ENCODE results near the gene ZNF587. TPM values are rescaled to one million over a fixed set of nuclear protein-coding genes. Genes with fewer than 3 reads are reported as not detected.
"Not testable (repeated sequence)": the region's sequence is repeated elsewhere in the genome, so short reads cannot be mapped to it uniquely, and the experiment has no call there.

Gene ZNF587
- total RNA-seq, 6 donors from 2014 or later = 12.2 to 52.4 (median 23.0) TPM

- DNase-seq = no peak
- 75 to 83% methylated on average over 5 to 6 of the region's 6 CpGs for WGBS, 2 donors
- Histone ChIP-seq H3K4me3 (no peak overlapping the region), H3K9me3 (no peaks in the 10 kb centered on the region), H3K4me1 (no peaks in the 10 kb centered on the region), H3K36me3 (peaks cover 0 to 52% (median 13%) of the 10 kb centered on the region in 4 donors), H3K27me3 (no peaks in the 10 kb centered on the region), H3K27ac (no peak overlapping the region)
- no peak for TF ChIP-seq EP300 (IDR thresholded peaks at IDR 0.05)
- TF ChIP-seq POLR2A (IDR thresholded peaks at IDR 0.05) = no peak
- no peak for TF ChIP-seq POLR2AphosphoS5 (IDR thresholded peaks at IDR 0.05)
- TF ChIP-seq CTCF (IDR thresholded peaks at IDR 0.05) = no peak
- ATAC-seq (ENCODE audit: low FRiP score in 2 of 2) = no peak
These were observed 8.4 kb upstream of the ZNF587 start for GRCh38 chr19:57841122-57841763.

- 66 to 79% methylated on average over 3 of the region's 3 CpGs for WGBS, 2 donors
- DNase-seq = not testable (repeated sequence)
These were observed 2.5 kb upstream of the ZNF587 start for GRCh38 chr19:57847164-57847563.

DNA sequence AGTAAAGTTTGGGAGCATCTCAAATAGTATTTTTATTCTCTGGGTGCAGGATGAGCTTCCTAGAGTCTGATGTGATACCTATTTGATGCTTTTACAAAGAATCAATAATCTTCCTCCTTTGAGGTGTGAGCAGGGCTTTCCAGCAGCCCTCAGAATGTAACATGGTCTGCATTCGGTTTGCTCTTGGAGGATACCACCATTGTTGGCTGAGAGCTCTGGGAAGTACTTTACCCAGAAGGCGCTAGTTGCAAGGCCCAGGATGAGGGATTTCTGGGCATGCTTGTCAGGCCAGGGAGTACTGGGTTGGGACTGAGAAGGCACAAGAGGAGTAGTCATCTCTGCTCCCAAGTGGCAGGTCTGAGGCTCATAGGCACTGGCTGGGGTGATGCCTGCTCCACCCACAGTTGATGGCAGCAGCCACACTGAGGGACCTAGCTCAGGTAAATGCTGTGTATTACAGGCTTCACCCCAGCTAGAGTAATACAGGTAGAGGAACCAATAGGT is 445 bp upstream of the ZNF587 start:
- not testable (repeated sequence) for H3K27ac ChIP-seq
- H3K4me3 ChIP-seq = peak overlapping the region in 3 of 4 donors; percentile 76 to 83 (median 80)
- 80 to 90% methylated on average over 1 to 2 of the region's 2 CpGs for WGBS, 2 donors

More at GRCh38 chr19:57847164-57847563, 2.5 kb upstream of the ZNF587 start:
- ATAC-seq (ENCODE audit: low FRiP score in 2 of 2); H3K27me3 ChIP-seq; H3K27ac ChIP-seq; H3K9me3 ChIP-seq; H3K4me3 ChIP-seq: not testable (repeated sequence)
- Histone ChIP-seq H3K36me3 (peaks cover 0 to 18% (median 4%) of the 10 kb centered on the region in 4 donors), H3K4me1 (peaks cover 8 to 17% (median 10%) of the 10 kb centered on the region in 4 donors)

GRCh38 chr19:57850553-57851017 is 926 bp downstream of the ZNF587 start:
- WGBS, 2 donors = 22 to 25% methylated on average over 11 of the region's 11 CpGs

More for the DNA sequence above, 445 bp upstream of the ZNF587 start:
- DNase-seq; H3K27me3 ChIP-seq; H3K9me3 ChIP-seq; ATAC-seq (ENCODE audit: low FRiP score in 2 of 2): not testable (repeated sequence)
- peaks cover 8 to 17% (median 10%) of the 10 kb centered on the region in 4 donors for H3K4me1 ChIP-seq
- peaks cover 0 to 20% (median 7%) of the 10 kb centered on the region in 4 donors for H3K36me3 ChIP-seq

GRCh38 chr19:57851812-57852603 is 2.3 kb downstream of the ZNF587 start:
- 82 to 86% methylated on average over 4 of the region's 6 CpGs for WGBS, 2 donors
- not testable (repeated sequence) for DNase-seq; H3K27ac ChIP-seq; H3K4me3 ChIP-seq; ATAC-seq (ENCODE audit: low FRiP score in 2 of 2); H3K27me3 ChIP-seq
- peaks cover 8 to 17% (median 10%) of the 10 kb centered on the region in 4 donors for H3K4me1 ChIP-seq
- H3K9me3 ChIP-seq = peaks cover 0 to 14% (median under 1%) of the 10 kb centered on the region in 4 donors
- H3K36me3 ChIP-seq = peaks cover 3 to 39% (median 21%) of the 10 kb centered on the region in 4 donors

More at GRCh38 chr19:57850553-57851017, 926 bp downstream of the ZNF587 start:
- DNase-seq (no peak), ATAC-seq (ENCODE audit: low FRiP score in 2 of 2) (no peak)
- Histone ChIP-seq H3K36me3 (peaks cover under 1 to 24% (median 12%) of the 10 kb centered on the region in 4 donors), H3K27me3 (no peaks in the 10 kb centered on the region), H3K27ac (peak overlapping the region in 1 of 4 donors; percentile 84), H3K4me3 (peak overlapping the region; percentile 76 to 86 (median 82)), H3K9me3 (peaks cover 0 to 14% (median 0%) of the 10 kb centered on the region in 4 donors), H3K4me1 (peaks cover 8 to 17% (median 10%) of the 10 kb centered on the region in 4 donors)
- TF ChIP-seq EP300 (IDR thresholded peaks at IDR 0.05) (no peak), POLR2A (IDR thresholded peaks at IDR 0.05) (no peak), CTCF (IDR thresholded peaks at IDR 0.05) (no peak), POLR2AphosphoS5 (IDR thresholded peaks at IDR 0.05) (no peak)

DNA sequence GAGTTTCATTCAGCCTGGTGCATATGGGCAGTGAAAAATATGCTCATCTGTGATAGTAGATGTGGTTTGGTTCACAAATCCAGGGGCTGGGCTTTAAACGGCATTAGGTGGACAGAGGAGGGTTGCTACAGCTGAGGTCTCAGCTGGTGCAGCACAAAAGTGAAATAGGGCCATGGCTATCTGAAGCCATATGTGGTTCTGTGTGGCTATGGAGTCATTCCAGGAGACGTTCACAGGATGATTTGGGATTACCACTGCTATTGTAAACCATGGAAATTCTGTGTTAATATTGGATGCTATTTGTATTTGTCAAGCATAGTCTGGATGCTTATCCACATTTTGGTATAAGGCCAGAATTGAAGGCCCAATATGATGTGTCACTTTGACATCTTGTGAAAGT is 4.5 kb downstream of the ZNF587 start:
- 86 to 89% methylated on average over 2 of the region's 2 CpGs for WGBS, 2 donors
- H3K27ac ChIP-seq; ATAC-seq (ENCODE audit: low FRiP score in 2 of 2); DNase-seq; H3K27me3 ChIP-seq; H3K4me3 ChIP-seq: not testable (repeated sequence)
- peaks cover 0 to 23% (median 7%) of the 10 kb centered on the region in 4 donors for H3K9me3 ChIP-seq
- H3K4me1 ChIP-seq = peaks cover 8 to 17% (median 10%) of the 10 kb centered on the region in 4 donors
- H3K36me3 ChIP-seq = peaks cover 3 to 57% (median 35%) of the 10 kb centered on the region in 4 donors

- H3K4me1 ChIP-seq; H3K4me3 ChIP-seq; H3K27ac ChIP-seq; ATAC-seq (ENCODE audit: low FRiP score in 2 of 2); DNase-seq; H3K27me3 ChIP-seq: not testable (repeated sequence)
- Histone ChIP-seq H3K36me3 (peaks cover 27 to 97% (median 83%) of the 10 kb centered on the region in 4 donors), H3K9me3 (peaks cover 23 to 81% (median 64%) of the 10 kb centered on the region in 4 donors)
- WGBS, 2 donors = 87 to 97% methylated on average over 3 of the region's 3 CpGs
These were observed 12.7 kb downstream of the ZNF587 start for GRCh38 chr19:57862351-57862750.

Measured in upper lobe of left lung (tissue), 6 donors.